HG03108 (cell line): Measurements from ENCODE around the gene HOXC12.

Experiments
- ATAC-seq: cut with Tn5 transposase; IDR thresholded peaks from one replicate; pipeline ENCODE4 v1.9.1; 2021; ENCODE audit warnings: moderate library complexity; ENCODE audit not compliant: unreplicated experiment

Gene HOXC12

DNA sequence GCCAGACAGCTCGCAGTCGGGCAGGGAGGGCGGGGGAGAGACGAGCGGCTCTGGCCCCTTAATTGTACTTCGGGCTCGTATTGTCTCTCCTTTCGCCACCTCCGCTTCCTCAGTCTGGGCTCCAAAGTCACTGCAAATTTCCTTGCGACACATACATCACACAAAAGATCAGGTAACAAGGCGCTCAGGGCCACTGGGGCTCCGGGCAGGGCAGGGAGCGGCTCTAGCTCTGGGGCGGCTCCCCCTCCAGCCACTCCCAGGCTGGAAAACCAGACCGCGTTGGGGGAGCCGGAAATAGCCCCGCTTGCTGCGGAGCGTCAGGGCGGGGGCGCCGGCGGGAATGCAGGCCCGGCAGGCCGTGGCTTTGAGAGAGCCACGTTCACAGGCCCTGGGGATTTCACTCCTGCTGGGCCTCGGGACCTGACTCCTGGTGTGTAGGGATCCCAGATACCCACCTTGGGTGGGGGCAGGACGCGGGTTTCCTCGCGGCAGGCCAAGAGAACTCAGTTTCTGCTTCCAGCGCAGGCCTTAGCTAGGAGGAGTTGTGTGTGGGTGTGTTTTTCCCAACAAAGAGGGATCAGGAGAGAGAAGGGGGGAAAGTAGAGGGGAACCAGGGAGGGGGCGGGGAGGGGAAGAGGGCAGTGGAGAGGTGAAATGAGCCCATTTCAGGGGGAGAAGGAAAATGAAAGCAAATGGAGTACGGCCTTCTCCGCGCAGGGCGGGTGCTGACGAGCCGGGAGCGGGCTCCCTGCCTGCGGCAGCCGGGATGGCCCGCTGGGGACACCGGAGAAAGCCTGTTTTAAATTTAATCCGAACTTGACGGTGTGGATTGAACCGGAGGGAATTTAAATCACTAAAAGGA, 40.9 kb downstream of the HOXC12 start:
- ATAC-seq = no peak

- no peak for ATAC-seq
These were observed 41.8 kb downstream of the HOXC12 start for GRCh38 chr12:53996240-53997203.

- ATAC-seq = no peak
These were observed 42.8 kb downstream of the HOXC12 start for GRCh38 chr12:53997204-53998109.

DNA sequence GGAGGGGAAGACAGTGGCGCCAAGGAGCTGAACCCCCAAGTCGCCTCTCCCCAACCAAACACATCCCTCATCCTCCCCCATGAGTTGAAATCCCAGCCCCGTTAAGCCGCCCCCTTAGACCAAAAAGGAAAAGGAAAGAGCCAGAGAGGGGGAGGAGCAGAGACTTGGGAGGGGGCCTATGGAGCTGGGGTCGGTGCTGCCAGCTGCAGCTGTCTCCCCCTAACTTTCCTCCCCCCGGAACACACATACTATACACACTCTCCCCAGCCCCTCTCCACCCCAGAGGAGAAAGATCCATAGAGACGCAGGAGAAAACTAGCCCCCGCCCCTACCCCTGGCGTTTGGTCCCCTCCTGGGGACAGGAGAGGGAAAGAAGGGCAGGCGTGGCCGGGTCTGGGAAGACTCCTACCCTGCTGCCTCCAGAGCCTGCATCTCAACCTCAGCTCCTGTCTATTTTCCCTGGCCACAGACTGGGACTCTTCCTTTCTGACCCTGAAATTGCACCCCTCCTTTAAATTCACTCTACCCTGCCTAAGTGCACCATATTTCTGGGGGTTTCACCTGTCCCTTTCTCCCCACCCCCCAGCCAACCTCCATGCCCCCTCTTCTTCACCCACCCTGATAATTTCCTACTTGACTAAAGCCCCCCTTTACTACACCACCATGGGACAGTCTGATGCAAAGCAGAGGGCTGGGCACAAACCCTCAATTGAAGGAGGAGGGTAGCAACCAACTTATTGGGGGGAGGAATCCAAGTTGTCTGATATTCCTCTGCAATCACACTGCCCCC, 43.6 kb downstream of the HOXC12 start:
- ATAC-seq = no peak

GRCh38 chr12:53998900-53999236, 44.2 kb downstream of the HOXC12 start:
- ATAC-seq = no peak

DNA sequence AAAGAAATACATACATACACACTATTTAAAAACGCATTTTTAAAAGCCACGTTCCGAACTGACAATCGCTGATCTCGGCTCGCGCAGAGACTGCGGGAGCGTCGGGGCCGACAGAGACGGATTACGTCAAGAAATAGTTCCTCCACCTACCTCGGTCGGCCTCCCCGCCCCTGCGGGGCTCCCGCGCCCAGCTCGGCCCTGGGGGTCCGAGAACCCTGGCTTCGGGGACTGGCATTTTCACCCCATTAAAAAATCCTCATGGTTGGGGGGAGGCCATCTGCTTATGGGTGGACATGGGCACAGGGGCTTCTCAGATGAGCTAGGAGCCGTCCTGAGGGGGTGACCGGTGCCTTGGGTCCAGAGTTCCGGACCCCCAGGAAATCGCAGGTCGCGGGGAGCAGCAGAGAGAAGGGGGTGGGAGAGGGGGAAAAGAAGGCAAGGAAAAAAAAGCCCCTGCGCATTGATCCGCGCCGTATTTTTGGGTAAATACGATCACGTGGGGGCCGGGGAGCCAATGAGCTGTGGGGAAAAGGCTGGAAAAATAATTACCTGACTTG, 44.9 kb downstream of the HOXC12 start:
- no peak for ATAC-seq

DNA sequence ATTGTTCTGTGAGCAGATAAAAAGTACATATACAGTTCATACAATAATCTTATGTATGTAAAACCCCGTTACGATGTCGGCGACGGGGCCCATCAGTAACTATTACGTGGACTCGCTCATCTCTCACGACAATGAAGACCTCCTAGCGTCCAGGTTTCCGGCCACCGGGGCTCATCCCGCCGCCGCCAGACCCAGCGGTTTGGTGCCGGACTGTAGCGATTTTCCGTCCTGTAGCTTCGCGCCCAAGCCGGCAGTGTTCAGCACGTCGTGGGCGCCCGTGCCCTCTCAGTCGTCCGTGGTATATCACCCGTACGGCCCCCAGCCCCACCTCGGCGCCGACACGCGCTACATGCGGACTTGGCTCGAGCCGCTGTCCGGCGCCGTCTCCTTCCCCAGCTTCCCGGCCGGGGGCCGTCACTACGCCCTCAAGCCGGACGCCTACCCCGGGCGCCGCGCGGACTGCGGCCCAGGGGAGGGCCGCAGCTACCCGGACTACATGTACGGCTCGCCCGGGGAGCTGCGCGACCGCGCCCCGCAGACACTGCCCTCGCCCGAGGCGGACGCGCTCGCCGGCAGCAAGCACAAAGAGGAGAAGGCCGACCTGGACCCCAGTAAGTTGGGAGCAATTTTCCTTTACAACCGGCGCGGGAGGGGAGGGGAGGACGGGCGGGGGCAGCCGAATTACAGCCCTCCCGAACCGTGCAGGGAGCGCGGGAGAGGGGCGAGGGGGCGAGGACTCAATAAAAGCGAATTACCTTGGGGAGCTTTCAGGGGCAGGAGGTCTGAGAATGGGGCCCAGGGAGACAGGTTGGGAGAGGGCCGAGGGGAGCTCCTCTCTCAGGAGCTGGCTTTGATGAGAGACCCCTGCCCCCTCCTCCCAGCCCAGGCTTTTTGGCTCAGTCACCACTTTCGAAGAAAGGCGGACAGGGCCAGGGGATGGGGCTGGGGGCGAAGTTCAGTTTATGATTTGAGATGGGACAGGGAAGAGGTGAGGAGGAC, 45.7 kb downstream of the HOXC12 start, which contains the start of gene HOXC9:
Gene HOXC9, plus strand, starts transcription at position 46 of the 999 bp plus-strand sequence. Its CDS starts 28 bp downstream, at position 74.
- no peak for ATAC-seq

- no peak for ATAC-seq
These were observed 46.8 kb downstream of the HOXC12 start for GRCh38 chr12:54001283-54002187.

GRCh38 chr12:54002278-54002914, 47.7 kb downstream of the HOXC12 start:
- ATAC-seq = no peak

DNA sequence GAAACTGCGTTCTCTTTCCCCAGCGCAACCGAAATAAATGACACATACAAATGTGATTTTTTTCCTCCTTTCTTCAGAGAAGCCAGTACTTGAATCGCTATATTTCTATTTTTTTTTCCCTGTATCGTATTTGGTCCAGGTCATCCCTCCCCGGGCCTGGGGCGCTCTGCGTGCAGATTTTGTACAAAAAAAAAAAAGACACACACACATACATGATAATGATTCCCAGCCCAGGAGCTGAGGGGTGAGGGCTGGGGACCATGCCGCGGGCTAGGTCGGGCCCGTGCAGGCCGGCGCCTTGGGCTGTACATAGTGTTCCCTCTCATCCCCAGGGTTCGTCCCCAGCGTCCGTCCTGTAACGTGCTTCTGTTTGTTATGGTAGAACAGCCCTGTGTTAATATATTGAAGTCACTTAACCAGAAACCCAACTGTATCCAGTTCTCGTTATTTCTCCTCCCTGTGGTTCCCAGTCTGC, 48.2 kb downstream of the HOXC12 start:
- ATAC-seq = no peak

DNA sequence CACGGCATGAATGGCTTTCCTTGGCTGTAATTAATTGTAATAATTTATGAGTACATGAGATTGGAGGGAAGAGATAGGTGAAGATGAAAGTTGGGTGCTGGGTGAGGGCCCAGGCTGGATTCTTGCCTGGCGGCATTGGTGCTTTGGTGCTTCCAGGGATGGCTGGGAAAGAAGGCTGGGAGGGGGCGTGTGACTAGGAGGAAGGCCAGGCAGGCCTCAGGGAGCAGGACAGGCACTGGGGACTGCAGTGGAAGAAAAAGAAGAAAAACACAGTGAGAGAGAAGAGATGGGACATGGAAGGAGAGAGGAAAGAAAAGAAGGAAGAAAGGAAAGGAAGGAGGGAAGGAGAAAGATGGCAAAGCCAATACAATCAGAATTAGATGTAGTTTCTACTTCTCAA, 48.9 kb downstream of the HOXC12 start:
- no peak for ATAC-seq

DNA sequence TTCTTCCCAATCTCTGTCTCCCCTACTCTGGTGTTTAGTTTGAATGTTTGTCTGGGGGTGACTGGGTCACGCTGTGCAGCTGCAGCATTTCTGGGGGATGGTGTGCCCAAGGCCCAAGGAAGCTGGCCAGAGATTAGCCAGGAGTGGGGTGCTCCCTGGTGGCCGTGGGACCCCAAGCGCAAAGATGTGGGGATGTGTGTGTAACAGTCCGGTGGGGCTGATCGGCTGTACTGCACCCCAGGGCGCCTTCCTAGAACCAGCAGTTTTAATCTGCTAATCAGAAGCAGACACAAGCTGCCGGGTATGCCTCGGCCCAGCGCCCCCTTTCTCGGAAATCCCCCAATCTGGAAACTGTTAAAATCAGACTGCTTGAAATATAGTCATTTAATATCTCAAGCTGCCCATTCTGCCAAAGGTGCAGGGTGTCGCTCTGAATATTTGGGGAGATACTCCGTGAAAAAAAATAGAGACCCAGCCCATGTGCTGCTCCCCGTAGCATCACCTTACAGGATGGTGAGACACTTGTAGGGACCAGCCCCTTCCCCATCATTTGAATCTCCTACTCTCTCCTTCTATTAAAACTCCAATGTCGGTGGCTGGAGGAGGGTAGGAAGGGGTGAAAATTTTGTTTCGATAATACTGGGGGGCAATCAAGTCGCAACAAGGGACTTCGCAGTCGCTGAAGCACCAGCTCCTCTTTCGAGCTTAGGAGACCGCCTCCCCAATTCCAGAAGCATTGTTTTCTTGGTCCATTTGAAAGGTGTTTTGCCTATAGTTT, 49.5 kb downstream of the HOXC12 start:
- no peak for ATAC-seq

GRCh38 chr12:54004841-54005530, 50.3 kb downstream of the HOXC12 start:
- ATAC-seq = no peak

DNA sequence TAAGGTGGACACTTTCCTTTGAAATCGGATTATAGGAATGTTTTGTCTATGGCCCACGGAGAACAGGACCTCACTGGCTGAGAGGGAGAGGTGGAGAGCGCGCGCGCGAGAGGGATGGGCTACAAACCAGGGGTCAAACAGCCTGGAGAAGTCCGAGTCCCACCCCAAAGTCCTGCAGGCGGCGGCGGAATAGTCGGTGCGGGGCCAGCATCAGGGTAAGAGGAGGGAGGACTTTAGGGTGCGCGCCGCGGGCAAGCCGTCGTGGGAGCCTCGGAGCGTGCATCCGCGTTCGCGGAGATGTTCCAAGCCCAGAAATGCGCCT, 50.8 kb downstream of the HOXC12 start:
- ATAC-seq = no peak

DNA sequence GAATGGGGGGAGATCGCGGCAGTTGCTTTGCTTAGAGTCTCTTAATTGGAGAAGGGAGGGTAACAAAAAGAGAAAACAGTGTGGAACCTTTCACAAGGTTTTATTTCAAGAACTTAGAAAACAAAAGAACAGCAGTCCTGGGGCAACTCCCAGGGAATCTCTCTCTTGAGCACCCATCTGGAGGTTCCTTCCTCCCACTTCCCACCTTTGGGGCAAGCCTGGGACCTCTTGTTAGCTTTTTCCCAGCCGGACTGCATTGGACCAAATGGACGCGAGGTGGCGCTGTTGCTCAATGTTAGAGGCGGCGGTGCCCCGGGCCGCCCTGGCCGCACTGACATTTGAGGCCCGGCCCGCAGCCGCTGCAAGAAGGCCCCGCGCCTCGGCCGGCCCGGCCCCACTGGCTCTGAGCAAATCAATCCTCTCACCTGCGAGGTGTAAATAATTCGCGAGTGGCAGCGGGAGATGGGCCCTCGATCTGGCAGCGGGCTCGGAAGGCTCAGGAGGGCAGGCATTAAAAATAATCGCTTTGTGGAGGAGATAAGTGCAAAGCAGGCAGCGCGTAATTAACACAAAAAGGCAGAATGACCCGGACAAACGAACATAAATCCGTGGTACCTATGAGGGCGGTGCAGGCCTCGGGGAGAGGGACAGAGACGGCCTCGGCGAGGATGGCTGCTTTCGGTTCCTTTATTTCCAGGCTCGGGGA, 51.3 kb downstream of the HOXC12 start:
- ATAC-seq = no peak
